WTC11 (cell line): ENCODE results near the gene ARHGAP29. TPM values are rescaled to one million over a fixed set of nuclear protein-coding genes. Genes with fewer than 3 reads are reported as not detected.

ENCODE experiments used
- ATAC-seq: fragments of 200-7000 bp; cut with Tn5 transposase; 2 replicates; pipeline ENCODE4 v1.10.0; 2021; ENCODE audit warnings: mild to moderate bottlenecking, moderate library complexity
- CTCF ChIA-PET: fragments of 300-600 bp; sonication (Branson Sonifier 250); formaldehyde crosslinking; loops from one replicate; lab custom pipeline; 2021; ENCODE audit warnings: antibody characterized with exemption; lab: Charles Lee
- POLR2A ChIA-PET: fragments of 350-600 bp; sonication (Branson Sonifier 250); formaldehyde crosslinking; loops from one replicate; lab custom pipeline; 2021; ENCODE audit warnings: antibody characterized with exemption; lab: Charles Lee
- DNase-seq: peaks from one replicate; pipeline ENCODE4 v3.0.0; 2021; ENCODE audit warnings: low spot score
- H3K27ac Mint-ChIP-seq: 2 replicates; pipeline ENCODE4 v1.8.0; 2021; ENCODE audit warnings: mixed read lengths
- H3K27me3 Mint-ChIP-seq: 2 replicates; pipeline ENCODE4 v1.8.0; 2021; ENCODE audit warnings: low read depth, mild to moderate bottlenecking, moderate library complexity, mixed read lengths
- H3K36me3 Mint-ChIP-seq: 2 replicates; pipeline ENCODE4 v1.8.0; 2021; ENCODE audit warnings: mixed read lengths
- H3K4me1 Mint-ChIP-seq: 2 replicates; pipeline ENCODE4 v1.8.0; 2022; ENCODE audit warnings: mixed read lengths
- H3K4me3 Mint-ChIP-seq: 2 replicates; pipeline ENCODE4 v1.8.0; 2021; ENCODE audit warnings: mild to moderate bottlenecking, moderate library complexity, mixed read lengths
- H3K9me3 Mint-ChIP-seq: 2 replicates; pipeline ENCODE4 v1.8.0; 2021; ENCODE audit warnings: mixed read lengths
- ATF2 ChIP-seq: sonication (generic); formaldehyde crosslinking; IDR thresholded peaks from 2 replicates; pipeline ENCODE4 v1.8.1; 2022; ENCODE audit warnings: low read depth, missing genetic modification reagents, borderline replicate concordance
- ATF3 ChIP-seq: sonication (generic); formaldehyde crosslinking; conservative IDR thresholded peaks from 2 replicates; pipeline ENCODE4 v1.8.1; 2022; ENCODE audit warnings: mild to moderate bottlenecking, missing genetic modification reagents
- ATF6 ChIP-seq: sonication (generic); formaldehyde crosslinking; IDR thresholded peaks from 2 replicates; pipeline ENCODE4 v1.8.1; 2023; ENCODE audit warnings: mild to moderate bottlenecking, missing genetic modification reagents
- CDX4 ChIP-seq: fragments of 250-450 bp; sonication (Bioruptor Pico); IDR thresholded peaks from 2 replicates; pipeline ENCODE4 v1.9.0; 2021; ENCODE audit warnings: moderate library complexity, mild to moderate bottlenecking, inconsistent platforms, borderline replicate concordance
- CREB1 ChIP-seq: sonication (generic); formaldehyde crosslinking; IDR thresholded peaks from 2 replicates; pipeline ENCODE4 v1.8.0; 2023; ENCODE audit warnings: mild to moderate bottlenecking, missing genetic modification reagents
- CTCF ChIP-seq: fragments of 200-600 bp; IDR thresholded peaks from 2 replicates; pipeline ENCODE4 v1.8.0; 2022; ENCODE audit warnings: antibody characterized with exemption
- E2F5 ChIP-seq: sonication (generic); formaldehyde crosslinking; IDR thresholded peaks from 2 replicates; pipeline ENCODE4 v1.8.1; 2022; ENCODE audit warnings: mild to moderate bottlenecking, moderate library complexity, missing genetic modification reagents
- FOXK1 ChIP-seq: sonication (generic); formaldehyde crosslinking; IDR thresholded peaks from 2 replicates; pipeline ENCODE4 v1.8.0; 2022; ENCODE audit warnings: mild to moderate bottlenecking, moderate library complexity, missing genetic modification reagents
- JUN ChIP-seq: sonication (generic); formaldehyde crosslinking; IDR thresholded peaks from 2 replicates; pipeline ENCODE4 v1.8.0; 2023; ENCODE audit warnings: mild to moderate bottlenecking, missing genetic modification reagents
- KAT7 ChIP-seq: sonication (generic); formaldehyde crosslinking; IDR thresholded peaks from 2 replicates; pipeline ENCODE4 v1.8.1; 2023; ENCODE audit warnings: missing genetic modification reagents, mild to moderate bottlenecking, borderline replicate concordance
- NFYB ChIP-seq: sonication (generic); formaldehyde crosslinking; conservative IDR thresholded peaks from 2 replicates; pipeline ENCODE4 v1.8.0; 2022; ENCODE audit warnings: low read depth, missing genetic modification reagents
- NR1H2 ChIP-seq: sonication (generic); formaldehyde crosslinking; IDR thresholded peaks from 2 replicates; pipeline ENCODE4 v1.9.0; 2021; ENCODE audit warnings: mild to moderate bottlenecking, moderate library complexity, missing genetic modification reagents
- NR2C2 ChIP-seq: sonication (generic); formaldehyde crosslinking; IDR thresholded peaks from 2 replicates; pipeline ENCODE4 v1.8.0; 2022; ENCODE audit warnings: mild to moderate bottlenecking, missing genetic modification reagents
- OVOL2 ChIP-seq: fragments of 250-450 bp; sonication (Bioruptor Pico); IDR thresholded peaks from 2 replicates; pipeline ENCODE4 v1.9.0; 2021; ENCODE audit warnings: mild to moderate bottlenecking, borderline replicate concordance
- PRRX2 ChIP-seq: fragments of 250-450 bp; sonication (Bioruptor Pico); IDR thresholded peaks from 2 replicates; pipeline ENCODE4 v1.8.0; 2021; ENCODE audit warnings: mild to moderate bottlenecking
- TEAD1 ChIP-seq: sonication (generic); formaldehyde crosslinking; IDR thresholded peaks from 2 replicates; pipeline ENCODE4 v1.8.0; 2022; ENCODE audit warnings: mild to moderate bottlenecking, missing genetic modification reagents
- TEAD4 ChIP-seq: sonication (generic); formaldehyde crosslinking; IDR thresholded peaks from 2 replicates; pipeline ENCODE4 v1.8.0; 2022; ENCODE audit warnings: mild to moderate bottlenecking, missing genetic modification reagents
- ZMAT4 ChIP-seq: fragments of 250-450 bp; sonication (Bioruptor Pico); IDR thresholded peaks from 2 replicates; pipeline ENCODE4 v1.9.0; 2021; ENCODE audit warnings: mild to moderate bottlenecking
- ZNF121 ChIP-seq: sonication (generic); formaldehyde crosslinking; IDR thresholded peaks from 2 replicates; pipeline ENCODE4 v1.8.0; 2023; ENCODE audit warnings: missing genetic modification reagents
- ZNF138 ChIP-seq: sonication (generic); formaldehyde crosslinking; conservative IDR thresholded peaks from 2 replicates; pipeline ENCODE4 v1.8.1; 2022; ENCODE audit warnings: mild to moderate bottlenecking, moderate library complexity, missing genetic modification reagents
- ZNF317 ChIP-seq: sonication (generic); formaldehyde crosslinking; IDR thresholded peaks from 2 replicates; pipeline ENCODE4 v1.8.1; 2023; ENCODE audit warnings: low read depth, mild to moderate bottlenecking, moderate library complexity, missing genetic modification reagents, borderline replicate concordance
- ZNF396 ChIP-seq: fragments of 250-450 bp; sonication (Bioruptor Pico); IDR thresholded peaks from 2 replicates; pipeline ENCODE4 v1.8.0; 2021; ENCODE audit warnings: mild to moderate bottlenecking, moderate library complexity, borderline replicate concordance
- ZNF425 ChIP-seq: fragments of 250-450 bp; sonication (Bioruptor Pico); conservative IDR thresholded peaks from 2 replicates; pipeline ENCODE4 v1.9.0; 2021; ENCODE audit warnings: mild to moderate bottlenecking
- ZNF671 ChIP-seq: fragments of 250-450 bp; sonication (Bioruptor Pico); IDR thresholded peaks from 2 replicates; pipeline ENCODE4 v1.8.0; 2021; ENCODE audit warnings: mild to moderate bottlenecking
- ZSCAN18 ChIP-seq: fragments of 250-450 bp; sonication (Bioruptor Pico); IDR thresholded peaks from 2 replicates; pipeline ENCODE4 v2.1.2; 2022; ENCODE audit warnings: mild to moderate bottlenecking, moderate library complexity
- total RNA-seq: library from RNA; stranded (reverse); gene quantifications from 3 replicates; pipeline ENCODE4 v1.2.3, GENCODE V29; 2021

The ARHGAP29 gene
- total RNA-seq, 1 experiment from 2014 or later, result 6.6 TPM

GRCh38 chr1:94243665-94244064 is 6.3 kb upstream of the ARHGAP29 start:
- CTCF ChIA-PET, result no interaction called here
- TF ChIP-seq ZSCAN18 (CRISPR knock-in tag) (no peak), ATF3 (CRISPR knock-in tag) (no peak), ZMAT4 (CRISPR knock-in tag) (no peak), CREB1 (CRISPR knock-in tag) (no peak), JUN (CRISPR knock-in tag) (no peak), CTCF (no peak), TEAD1 (CRISPR knock-in tag) (no peak), FOXK1 (CRISPR knock-in tag) (no peak), NR2C2 (CRISPR knock-in tag) (no peak), ZNF138 (no peak), CDX4 (CRISPR knock-in tag) (no peak), ATF2 (no peak), ATF6 (CRISPR knock-in tag) (no peak)
- peaks cover 11% of the 10 kb centered on the region; the same call in 1 of the 2 replicates for H3K36me3 Mint-ChIP-seq
- POLR2A ChIA-PET, result no interaction called here
- no peak overlapping the region for H3K4me3 Mint-ChIP-seq
- H3K4me1 Mint-ChIP-seq, result peaks cover 10% of the 10 kb centered on the region
- H3K9me3 Mint-ChIP-seq, result peaks cover 21% of the 10 kb centered on the region
- H3K27me3 Mint-ChIP-seq, result peaks cover 79% of the 10 kb centered on the region
- DNase-seq (no peak), ATAC-seq (no peak)
- H3K27ac Mint-ChIP-seq, result no peak overlapping the region

GRCh38 chr1:94240822-94241221 is 3.4 kb upstream of the ARHGAP29 start:
- ChIA-PET CTCF (interaction anchor here (1.1 to 2.1 kb wide), 2 partner anchors 178 to 195 kb away, joined by 6 read pairs; no protein-coding TSS in a partner anchor), POLR2A (no interaction called here)
- H3K27me3 Mint-ChIP-seq, result peaks cover 77% of the 10 kb centered on the region
- H3K36me3 Mint-ChIP-seq, result peaks cover 11% of the 10 kb centered on the region; the same call in 1 of the 2 replicates
- H3K27ac Mint-ChIP-seq, result no peak overlapping the region
- H3K9me3 Mint-ChIP-seq, result peaks cover 21% of the 10 kb centered on the region
- H3K4me1 Mint-ChIP-seq, result peaks cover 13% of the 10 kb centered on the region
- DNase-seq (no peak), ATAC-seq (no peak)
- no peak overlapping the region for H3K4me3 Mint-ChIP-seq
- TF ChIP-seq NR1H2 (no peak), KAT7 (CRISPR knock-in tag) (no peak), PRRX2 (CRISPR knock-in tag) (no peak), E2F5 (CRISPR knock-in tag) (no peak), ZNF425 (no peak), TEAD4 (CRISPR knock-in tag) (no peak), ZNF317 (CRISPR knock-in tag) (no peak), ZNF121 (CRISPR knock-in tag) (no peak), ZNF396 (no peak), NFYB (no peak), ATF3 (CRISPR knock-in tag) (no peak), ZNF671 (no peak), OVOL2 (no peak)
